H9 (cell line): Measurements from ENCODE around the gene TMEM238. TPM values are rescaled to one million over a fixed set of nuclear protein-coding genes. Genes with fewer than 3 reads are reported as not detected.

Experiments used
- DNase-seq: peaks from one replicate; pipeline ENCODE4 v3.0.0-alpha.2; 2017
- H2AFZ ChIP-seq: one replicate; pipeline ENCODE4 v1.6.1; 2013; ENCODE audit warnings: mild to moderate bottlenecking, low read length, control low read depth, moderate library complexity
- H2AK5ac ChIP-seq: 2 replicates; pipeline ENCODE4 v1.6.1; 2013; ENCODE audit warnings: low read length, control low read depth, mixed read lengths; ENCODE audit not compliant: insufficient read length
- H2BK120ac ChIP-seq: one replicate; pipeline ENCODE4 v1.6.1; 2013; ENCODE audit warnings: low read depth, mild to moderate bottlenecking, low read length, control low read depth, inconsistent platforms; ENCODE audit not compliant: poor library complexity, severe bottlenecking
- H2BK12ac ChIP-seq: 2 replicates; pipeline ENCODE4 v1.6.1; 2013; ENCODE audit warnings: low read length, control low read depth, mixed read lengths, low read depth; ENCODE audit not compliant: insufficient read length
- H2BK15ac ChIP-seq: 2 replicates; pipeline ENCODE4 v1.6.1; 2013; ENCODE audit warnings: low read depth, low read length, control low read depth
- H2BK20ac ChIP-seq: one replicate; pipeline ENCODE4 v1.6.1; 2013; ENCODE audit warnings: low read depth, mild to moderate bottlenecking, low read length, control low read depth, inconsistent platforms; ENCODE audit not compliant: poor library complexity, severe bottlenecking
- H2BK5ac ChIP-seq: 2 replicates; pipeline ENCODE4 v1.6.1; 2013; ENCODE audit warnings: low read length, control low read depth, mixed read lengths; ENCODE audit not compliant: insufficient read length
- H3K14ac ChIP-seq: 2 replicates; pipeline ENCODE4 v1.6.1; 2013; ENCODE audit warnings: low read length, control low read depth; ENCODE audit not compliant: insufficient read depth
- H3K18ac ChIP-seq: 2 replicates; pipeline ENCODE4 v1.6.1; 2013; ENCODE audit warnings: low read depth, mild to moderate bottlenecking, mixed read lengths, low read length, control low read depth; ENCODE audit not compliant: insufficient read length
- H3K23ac ChIP-seq: 2 replicates; pipeline ENCODE4 v1.6.1; 2013; ENCODE audit warnings: low read length, control low read depth, mixed read lengths, low read depth; ENCODE audit not compliant: insufficient read length
- H3K23me2 ChIP-seq: 2 replicates; pipeline ENCODE4 v1.6.1; 2013; ENCODE audit warnings: low read depth, mild to moderate bottlenecking, mixed read lengths, low read length, control low read depth; ENCODE audit not compliant: insufficient read length, poor library complexity, severe bottlenecking
- H3K27ac ChIP-seq: 2 replicates; pipeline ENCODE4 v1.5.1; 2013; ENCODE audit warnings: low read length, control low read depth, mixed read lengths, low read depth; ENCODE audit not compliant: insufficient read length
- H3K27me3 ChIP-seq: 2 replicates; pipeline ENCODE4 v1.6.1; 2013; ENCODE audit warnings: low read length, control low read depth, inconsistent platforms; ENCODE audit not compliant: insufficient read depth
- H3K4ac ChIP-seq: 2 replicates; pipeline ENCODE4 v1.6.1; 2013; ENCODE audit warnings: low read depth, mild to moderate bottlenecking, control low read depth, inconsistent platforms, low read length, moderate library complexity
- H3K4me1 ChIP-seq: 2 replicates; pipeline ENCODE4 v1.6.1; 2013; ENCODE audit warnings: low read length, control low read depth, inconsistent platforms; ENCODE audit not compliant: insufficient read depth
- H3K4me2 ChIP-seq: 2 replicates; pipeline ENCODE4 v1.6.1; 2013; ENCODE audit warnings: low read length, control low read depth, mixed read lengths; ENCODE audit not compliant: insufficient read length, insufficient read depth
- H3K56ac ChIP-seq: 2 replicates; pipeline ENCODE4 v1.6.1; 2013; ENCODE audit warnings: low read depth, mild to moderate bottlenecking, mixed read lengths, low read length, control low read depth; ENCODE audit not compliant: insufficient read length
- H3K79me1 ChIP-seq: 2 replicates; pipeline ENCODE4 v1.6.1; 2013; ENCODE audit warnings: low read depth, mild to moderate bottlenecking, moderate library complexity, low read length, control low read depth, inconsistent platforms; ENCODE audit not compliant: insufficient read depth, poor library complexity, severe bottlenecking
- H3K79me2 ChIP-seq: 2 replicates; pipeline ENCODE4 v1.6.1; 2013; ENCODE audit warnings: low read length, control low read depth, inconsistent platforms; ENCODE audit not compliant: insufficient read depth
- H3K9ac ChIP-seq: 2 replicates; pipeline ENCODE4 v1.6.1; 2013; ENCODE audit warnings: low read length, control low read depth, mixed read lengths; ENCODE audit not compliant: insufficient read length; ENCODE audit errors: extremely low read depth
- H3K9me3 ChIP-seq: one replicate; pipeline ENCODE4 v1.6.1; 2013; ENCODE audit warnings: low read depth, low read length, inconsistent platforms; ENCODE audit not compliant: control insufficient read depth
- H3T11ph ChIP-seq: one replicate; pipeline ENCODE4 v1.6.1; 2013; ENCODE audit warnings: mild to moderate bottlenecking, low read length, control low read depth, inconsistent platforms
- H4K20me1 ChIP-seq: one replicate; pipeline ENCODE4 v1.6.1; 2013; ENCODE audit not compliant: control insufficient read depth, insufficient read length, insufficient read depth
- H4K5ac ChIP-seq: 2 replicates; pipeline ENCODE4 v1.6.1; 2013; ENCODE audit warnings: low read depth, mild to moderate bottlenecking, mixed read lengths, low read length, control low read depth; ENCODE audit not compliant: insufficient read length
- H4K8ac ChIP-seq: replicated peaks from 2 replicates; pipeline ENCODE4 v1.6.1; 2013; ENCODE audit warnings: low read length, control low read depth, mixed read lengths, low read depth; ENCODE audit not compliant: insufficient read length
- H4K91ac ChIP-seq: 2 replicates; pipeline ENCODE4 v1.6.1; 2013; ENCODE audit warnings: low read depth, mild to moderate bottlenecking, moderate library complexity, mixed read lengths, low read length, control low read depth; ENCODE audit not compliant: insufficient read length
- H3K27ac Mint-ChIP-seq, 3 experiments: 2 replicates in 2 of 3; 3 replicates in 1 of 3; pipeline ENCODE4 v1.8.0; 2020 to 2021; ENCODE audit warnings: mixed read lengths in 3 of 3, mild to moderate bottlenecking in 1 of 3, moderate library complexity in 1 of 3
- H3K27me3 Mint-ChIP-seq: 2 replicates; pipeline ENCODE4 v1.8.0; 2021; ENCODE audit warnings: low read depth, mild to moderate bottlenecking, moderate library complexity, mixed read lengths
- H3K36me3 Mint-ChIP-seq, 3 experiments: 2 replicates in 2 of 3; 3 replicates in 1 of 3; pipeline ENCODE4 v1.8.0; 2020 to 2021; ENCODE audit warnings: low read depth in 3 of 3, mixed read lengths in 3 of 3; ENCODE audit not compliant: insufficient read depth in 1 of 3
- H3K4me1 Mint-ChIP-seq, 2 experiments: 2 replicates each; pipeline ENCODE4 v1.8.0; 2020; ENCODE audit warnings: mixed read lengths in 2 of 2
- H3K4me3 Mint-ChIP-seq, 2 experiments: 2 replicates in 1 of 2; 3 replicates in 1 of 2; pipeline ENCODE4 v1.8.0; 2020 to 2021; ENCODE audit warnings: mild to moderate bottlenecking in 2 of 2, mixed read lengths in 2 of 2, moderate library complexity in 1 of 2
- H3K9me3 Mint-ChIP-seq, 2 experiments: 2 replicates in 1 of 2; 3 replicates in 1 of 2; pipeline ENCODE4 v1.8.0; 2020; ENCODE audit warnings: mild to moderate bottlenecking in 2 of 2, mixed read lengths in 2 of 2, moderate library complexity in 1 of 2
- WGBS: extraction: QIAGEN DNeasy Blood & Tissue Kit; methylation state at CpG from one replicate; pipeline ENCODE4 v1.1.7; 2013; ENCODE audit warnings: missing lambda C conversion rate, low lambda C conversion rate, mixed read lengths; ENCODE audit not compliant: insufficient read length; ENCODE audit errors: extremely low coverage; 5-methylcytosine and 5-hydroxymethylcytosine counted together
- total RNA-seq: library from RNA; stranded (reverse); gene quantifications from 2 replicates; pipeline ENCODE4 v1.2.1, GENCODE V29; 2021
- TF ChIP-seq, protein P1 (sequence below): fragments of 200-600 bp; sonication (generic); conservative IDR thresholded peaks from 3 replicates; pipeline ENCODE4 v1.8.0; 2021; ENCODE audit warnings: antibody characterized with exemption, mild to moderate bottlenecking

The TMEM238 gene
- total RNA-seq, 1 experiment from 2014 or later = 4.8 TPM

DNA sequence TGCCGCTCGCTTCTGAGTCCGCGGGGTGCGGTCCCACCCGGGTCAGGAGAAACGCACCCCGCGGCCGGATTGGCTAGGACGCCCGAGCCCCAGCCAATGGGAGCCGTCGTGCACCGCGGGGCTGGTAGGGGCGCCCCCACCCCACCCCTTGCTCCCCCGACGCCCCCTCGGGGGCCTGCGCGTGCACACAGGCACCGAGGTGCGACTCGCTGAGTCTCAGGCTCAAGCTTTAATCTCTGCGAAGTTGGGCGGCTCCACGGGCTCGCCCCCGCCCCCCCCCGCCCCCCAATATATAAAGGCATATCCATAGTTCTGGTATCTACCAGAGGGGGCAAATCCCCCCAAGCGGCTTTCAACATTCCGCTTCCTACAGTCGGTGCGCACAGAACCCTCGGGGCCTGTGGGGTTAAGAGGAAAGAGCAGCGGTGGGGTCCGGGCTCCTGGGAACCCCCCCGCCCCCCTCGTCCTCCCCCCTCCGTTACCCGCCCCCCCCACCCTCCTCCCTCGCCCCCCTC, 29.3 kb downstream of the TMEM238 start, which contains the start of gene COX6B2:
COX6B2 (minus strand) TSS at position 22 of the 515 bp plus-strand sequence. CDS start 198 bp downstream, outside the sequence.
- Histone ChIP-seq H3K79me1 (no peaks in the 10 kb centered on the region), H3K56ac (no peak within 1 kb of the TSS), H2BK5ac (no peak within 1 kb of the TSS), H2BK12ac (no peak within 1 kb of the TSS), H3K79me2 (no peaks in the 10 kb centered on the region), H4K8ac (no peak within 1 kb of the TSS), H2AK5ac (no peak within 1 kb of the TSS), H3K27ac (no peak within 1 kb of the TSS), H3K27me3 (peaks cover 17% of the 10 kb centered on the region; the same call in 1 of the 2 replicates), H3K9ac (no peak within 1 kb of the TSS), H3K9me3 (no peaks in the 10 kb centered on the region), H3K4ac (no peak within 1 kb of the TSS), H3K4me2 (peak within 1 kb of the TSS; percentile 65), H2AFZ (no peak within 1 kb of the TSS), H3T11ph (no peak within 1 kb of the TSS), H3K14ac (no peak within 1 kb of the TSS), H3K23ac (no peak within 1 kb of the TSS), H2BK20ac (no peak within 1 kb of the TSS), H4K20me1 (no peaks in the 10 kb centered on the region), H4K5ac (no peak within 1 kb of the TSS), H4K91ac (no peak within 1 kb of the TSS), H2BK120ac (no peak within 1 kb of the TSS), H2BK15ac (no peak within 1 kb of the TSS), H3K4me1 (no peaks in the 10 kb centered on the region; the same call in 1 of the 2 replicates), H3K18ac (peak within 1 kb of the TSS; percentile 54), H3K23me2 (peaks cover 7% of the 10 kb centered on the region)
- peaks cover 2 to 31% (median 6%) of the 10 kb centered on the region in 3 experiments; a peak in 5 of 7 replicates for H3K36me3 Mint-ChIP-seq
- H3K4me1 Mint-ChIP-seq = peaks cover 42 to 44% of the 10 kb centered on the region in 2 experiments
- H3K4me3 Mint-ChIP-seq = peak within 1 kb of the TSS; percentile 60 to 85
- peaks cover 86% of the 10 kb centered on the region for H3K27me3 Mint-ChIP-seq
- TF ChIP-seq, protein P1, sequence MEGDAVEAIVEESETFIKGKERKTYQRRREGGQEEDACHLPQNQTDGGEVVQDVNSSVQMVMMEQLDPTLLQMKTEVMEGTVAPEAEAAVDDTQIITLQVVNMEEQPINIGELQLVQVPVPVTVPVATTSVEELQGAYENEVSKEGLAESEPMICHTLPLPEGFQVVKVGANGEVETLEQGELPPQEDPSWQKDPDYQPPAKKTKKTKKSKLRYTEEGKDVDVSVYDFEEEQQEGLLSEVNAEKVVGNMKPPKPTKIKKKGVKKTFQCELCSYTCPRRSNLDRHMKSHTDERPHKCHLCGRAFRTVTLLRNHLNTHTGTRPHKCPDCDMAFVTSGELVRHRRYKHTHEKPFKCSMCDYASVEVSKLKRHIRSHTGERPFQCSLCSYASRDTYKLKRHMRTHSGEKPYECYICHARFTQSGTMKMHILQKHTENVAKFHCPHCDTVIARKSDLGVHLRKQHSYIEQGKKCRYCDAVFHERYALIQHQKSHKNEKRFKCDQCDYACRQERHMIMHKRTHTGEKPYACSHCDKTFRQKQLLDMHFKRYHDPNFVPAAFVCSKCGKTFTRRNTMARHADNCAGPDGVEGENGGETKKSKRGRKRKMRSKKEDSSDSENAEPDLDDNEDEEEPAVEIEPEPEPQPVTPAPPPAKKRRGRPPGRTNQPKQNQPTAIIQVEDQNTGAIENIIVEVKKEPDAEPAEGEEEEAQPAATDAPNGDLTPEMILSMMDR = 0 out of 3 replicates have a peak, but pooled peaks have one; percentile 18
- peak within 1 kb of the TSS in 1 of 3 experiments; percentile 55; a peak in 2 of 7 replicates for H3K27ac Mint-ChIP-seq
- WGBS = no CpG with 5 or more reads among the region's 43 CpGs
- DNase-seq = no peak
- H3K9me3 Mint-ChIP-seq = no peaks in the 10 kb centered on the region; a peak in 1 of 5 replicates
